H1 (cell line): ENCODE measurements around the gene ATP9B. TPM values are rescaled to one million over a fixed set of nuclear protein-coding genes. Genes with fewer than 3 reads are reported as not detected.

ENCODE experiments used
- CTCF ChIA-PET: fragments of 300-600 bp; sonication (Branson Sonifier 250); formaldehyde crosslinking; loops from one replicate; lab custom pipeline; 2021; ENCODE audit not compliant: partially characterized antibody; lab: Charles Lee
- POLR2A ChIA-PET: fragments of 300-600 bp; sonication (Branson Sonifier 250); formaldehyde crosslinking; loops from one replicate; lab custom pipeline; 2021; ENCODE audit warnings: inconsistent platforms; ENCODE audit not compliant: partially characterized antibody; lab: Charles Lee
- DNase-seq, 2 experiments: peaks; one replicate each; pipeline versions ENCODE4 v3.0.0 to v3.0.0-alpha.2; 2010 to 2022; ENCODE audit warnings: low spot score in 2 of 2, low read depth in 1 of 2, mixed read lengths in 1 of 2
- FAIRE-seq: peaks from 2 replicates; lab custom pipeline; 2011; peaks lifted over from hg19 to GRCh38; lab: Jason Lieb, UNC
- H2AFZ ChIP-seq: 2 replicates; pipeline ENCODE4 v1.8.1; 2012; ENCODE audit warnings: low read length, inconsistent platforms
- H2AK5ac ChIP-seq: 2 replicates; pipeline ENCODE4 v1.6.1; 2013; ENCODE audit warnings: low read depth, low read length
- H2BK120ac ChIP-seq: replicated peaks from 2 replicates; pipeline ENCODE3; 2013; ENCODE audit warnings: low read depth, low read length, inconsistent platforms
- H2BK12ac ChIP-seq: 2 replicates; pipeline ENCODE4 v1.6.1; 2013; ENCODE audit warnings: low read depth, low read length
- H2BK15ac ChIP-seq: 2 replicates; pipeline ENCODE4 v1.6.1; 2013; ENCODE audit warnings: low read length
- H2BK20ac ChIP-seq: 2 replicates; pipeline ENCODE4 v1.6.1; 2013; ENCODE audit warnings: low read length
- H2BK5ac ChIP-seq: 2 replicates; pipeline ENCODE4 v1.6.1; 2013; ENCODE audit warnings: low read depth, low read length
- H3K14ac ChIP-seq: 2 replicates; pipeline ENCODE4 v1.6.1; 2013; ENCODE audit warnings: inconsistent platforms; ENCODE audit not compliant: insufficient read length
- H3K18ac ChIP-seq: 2 replicates; pipeline ENCODE4 v1.6.1; 2013; ENCODE audit warnings: low read length; ENCODE audit errors: extremely low read depth
- H3K23ac ChIP-seq: 2 replicates; pipeline ENCODE4 v1.6.1; 2013; ENCODE audit warnings: inconsistent platforms; ENCODE audit not compliant: insufficient read length
- H3K23me2 ChIP-seq: 2 replicates; pipeline ENCODE4 v1.6.1; 2013; ENCODE audit warnings: low read depth, low read length
- H3K27ac ChIP-seq: 2 replicates; pipeline ENCODE4 v1.6.1; 2011; ENCODE audit warnings: low read depth, low read length, inconsistent platforms
- H3K27me3 ChIP-seq, 4 experiments: replicated peaks in 1 of 4; 1 replicate in 1 of 4; 2 replicates in 3 of 4; pipeline versions ENCODE4 v1.6.1 to v1.8.1; 2011 to 2013; ENCODE audit warnings: low read length in 3 of 4, mild to moderate bottlenecking in 3 of 4, inconsistent platforms in 2 of 4, mixed read lengths in 2 of 4, moderate library complexity in 1 of 4; ENCODE audit not compliant: control insufficient read depth in 3 of 4, insufficient read depth in 3 of 4; ENCODE audit errors: extremely low read depth in 1 of 4
- H3K36me3 ChIP-seq, 4 experiments: 2 replicates each; pipeline versions ENCODE4 v1.6.1 to v1.8.1; 2011 to 2013; ENCODE audit warnings: mild to moderate bottlenecking in 4 of 4, low read length in 3 of 4, moderate library complexity in 2 of 4, control low read depth in 1 of 4, inconsistent platforms in 1 of 4; ENCODE audit not compliant: insufficient read depth in 4 of 4, control insufficient read depth in 2 of 4
- H3K4ac ChIP-seq: replicated peaks from 2 replicates; pipeline ENCODE3; 2013; ENCODE audit warnings: low read length, low read depth, mixed read lengths, inconsistent platforms; ENCODE audit not compliant: insufficient read length
- H3K4me1 ChIP-seq, 4 experiments: replicated peaks in 1 of 4; 1 replicate in 1 of 4; 2 replicates in 3 of 4; pipeline versions ENCODE4 v1.6.1 to v1.8.1; 2011 to 2013; ENCODE audit warnings: low read length in 3 of 4, inconsistent platforms in 2 of 4, mixed read lengths in 1 of 4; ENCODE audit not compliant: insufficient read depth in 4 of 4, control insufficient read depth in 3 of 4
- H3K4me2 ChIP-seq, 2 experiments: 2 replicates each; pipeline versions ENCODE4 v1.6.1 to v1.8.1; 2011 to 2013; ENCODE audit warnings: low read depth in 2 of 2, low read length in 2 of 2, control low read depth in 1 of 2, inconsistent platforms in 1 of 2, mild to moderate bottlenecking in 1 of 2; ENCODE audit not compliant: insufficient read depth in 1 of 2
- H3K4me3 ChIP-seq, 4 experiments: fragments of 200-600, 300-600 bp in 1 of 4; sonication (generic), shearing (Covaris generic), sonication (Bioruptor Twin) in 1 of 4; 2 replicates each; pipeline versions ENCODE4 v1.5.1 to v1.8.1; 2011 to 2016; ENCODE audit warnings: low read length in 4 of 4, low read depth in 3 of 4, control low read depth in 2 of 4, inconsistent platforms in 2 of 4, mild to moderate bottlenecking in 2 of 4, mixed read lengths in 1 of 4, moderate library complexity in 1 of 4; ENCODE audit not compliant: insufficient read depth in 2 of 4; ENCODE audit errors: extremely low read depth in 1 of 4
- H3K56ac ChIP-seq: replicated peaks from 2 replicates; pipeline ENCODE3; 2013; ENCODE audit warnings: low read depth, mild to moderate bottlenecking, mixed read lengths, low read length, inconsistent platforms; ENCODE audit not compliant: insufficient read length
- H3K79me1 ChIP-seq: 2 replicates; pipeline ENCODE4 v1.6.1; 2013; ENCODE audit warnings: low read depth, low read length, control low read depth
- H3K79me2 ChIP-seq, 2 experiments: 2 replicates each; pipeline versions ENCODE4 v1.6.1 to v1.8.1; 2012 to 2013; ENCODE audit warnings: low read length in 2 of 2, mild to moderate bottlenecking in 2 of 2, inconsistent platforms in 1 of 2; ENCODE audit not compliant: insufficient read depth in 2 of 2, control insufficient read depth in 1 of 2
- H3K9ac ChIP-seq, 4 experiments: replicated peaks in 1 of 4; 1 replicate in 1 of 4; 2 replicates in 3 of 4; pipeline versions ENCODE4 v1.6.1 to v1.8.1; 2011 to 2013; ENCODE audit warnings: low read depth in 3 of 4, low read length in 3 of 4, control low read depth in 2 of 4, mild to moderate bottlenecking in 2 of 4, moderate library complexity in 2 of 4, inconsistent platforms in 1 of 4; ENCODE audit errors: extremely low read depth in 1 of 4
- H3K9me3 ChIP-seq, 2 experiments: 2 replicates each; pipeline versions ENCODE4 v1.6.1 to v1.8.1; 2012 to 2013; ENCODE audit warnings: mild to moderate bottlenecking in 2 of 2, moderate library complexity in 2 of 2, control low read depth in 1 of 2, inconsistent platforms in 1 of 2, low read depth in 1 of 2, low read length in 1 of 2, mixed read lengths in 1 of 2; ENCODE audit not compliant: insufficient read depth in 2 of 2
- H4K20me1 ChIP-seq, 2 experiments: replicated peaks in 1 of 2; 2 replicates each; pipeline versions ENCODE3 to v1.8.1; 2011 to 2013; ENCODE audit warnings: inconsistent platforms in 2 of 2, low read length in 2 of 2, mild to moderate bottlenecking in 1 of 2; ENCODE audit not compliant: insufficient read depth in 2 of 2, control insufficient read depth in 1 of 2
- H4K5ac ChIP-seq: 2 replicates; pipeline ENCODE4 v1.6.1; 2013; ENCODE audit warnings: low read length, low read depth, mixed read lengths, inconsistent platforms; ENCODE audit not compliant: insufficient read length
- H4K8ac ChIP-seq: 2 replicates; pipeline ENCODE4 v1.8.0; 2013; ENCODE audit warnings: mild to moderate bottlenecking, moderate library complexity, low read length, inconsistent platforms; ENCODE audit not compliant: insufficient read depth; ENCODE audit errors: extremely low read depth
- H4K91ac ChIP-seq: replicated peaks from 2 replicates; pipeline ENCODE3; 2013; ENCODE audit warnings: low read length, mixed read lengths, inconsistent platforms; ENCODE audit not compliant: insufficient read length
- ASH2L ChIP-seq: fragments of 200-600, 300-600 bp; sonication (generic); IDR thresholded peaks from one replicate; pipeline ENCODE4 v1.7.1; 2017; ENCODE audit warnings: low read length
- ATF2 ChIP-seq: IDR thresholded peaks from 2 replicates; pipeline ENCODE4 v1.6.1; 2012; ENCODE audit warnings: low read length, inconsistent platforms
- ATF3 ChIP-seq: IDR thresholded peaks from 2 replicates; pipeline ENCODE4 v1.6.1; 2011; ENCODE audit warnings: low read depth, mild to moderate bottlenecking, low read length; ENCODE audit not compliant: insufficient read depth
- CBX5 ChIP-seq: fragments of 300-800, 300-1000 bp; sonication (generic); IDR thresholded peaks from 2 replicates; pipeline ENCODE4 v1.7.1; 2016; ENCODE audit warnings: antibody characterized with exemption, low read length, low read depth
- EZH2 ChIP-seq: fragments of 200-600 bp; sonication (generic); IDR thresholded peaks from 2 replicates; pipeline ENCODE4 v1.7.1; 2012; ENCODE audit warnings: low read depth, mild to moderate bottlenecking, moderate library complexity, low read length, inconsistent platforms; ENCODE audit not compliant: severe bottlenecking
- GABPA ChIP-seq: IDR thresholded peaks from 2 replicates; pipeline ENCODE4 v1.6.1; 2011; ENCODE audit warnings: mild to moderate bottlenecking, low read length, moderate library complexity, borderline replicate concordance; ENCODE audit not compliant: insufficient read depth
- POLR2A ChIP-seq, 2 experiments: IDR thresholded peaks; 1 replicate in 1 of 2; 2 replicates in 1 of 2; pipeline ENCODE4 v1.6.1; 2011; ENCODE audit warnings: low read depth in 2 of 2, low read length in 2 of 2, mild to moderate bottlenecking in 2 of 2; ENCODE audit errors: control extremely low read depth in 1 of 2
- POU5F1 ChIP-seq: IDR thresholded peaks from 2 replicates; pipeline ENCODE4 v1.6.1; 2011; ENCODE audit warnings: low read depth, mild to moderate bottlenecking, low read length, moderate library complexity
- SIRT6 ChIP-seq: IDR thresholded peaks from one replicate; pipeline ENCODE4 v1.7.1; 2012; ENCODE audit warnings: low read length, inconsistent platforms
- SP4 ChIP-seq: IDR thresholded peaks from 2 replicates; pipeline ENCODE4 v1.6.1; 2012; ENCODE audit warnings: low read length, inconsistent platforms
- TAF1 ChIP-seq: IDR thresholded peaks from 2 replicates; pipeline ENCODE4 v1.6.1; 2011; ENCODE audit warnings: mild to moderate bottlenecking, low read depth, low read length
- TBP ChIP-seq: IDR thresholded peaks from 2 replicates; pipeline ENCODE4 v1.6.1; 2011; ENCODE audit warnings: low read depth, low read length, improper control_type of control experiment
- YY1 ChIP-seq: IDR thresholded peaks from 2 replicates; pipeline ENCODE4 v1.6.1; 2011; ENCODE audit warnings: low read depth, mild to moderate bottlenecking, low read length
- WGBS, 2 experiments: shearing (Covaris generic) in 1 of 2; methylation state at CpG; one replicate each; pipeline versions ENCODE4 v1.1.6 to v1.1.7; 2013 to 2015; ENCODE audit warnings: low lambda C conversion rate in 2 of 2, mixed read lengths in 2 of 2, inconsistent platforms in 1 of 2, low coverage in 1 of 2, missing lambda C conversion rate in 1 of 2; ENCODE audit not compliant: insufficient replicate concordance in 2 of 2, insufficient coverage in 1 of 2, insufficient read length in 1 of 2; ENCODE audit errors: extremely low coverage in 1 of 2, missing lambda C conversion rate in 1 of 2; 5-methylcytosine and 5-hydroxymethylcytosine counted together
- polyA plus RNA-seq, 7 experiments: library from polyadenylated mRNA; depleted of rRNA in 3 of 7; stranded (reverse) in 5 of 7; unstranded in 2 of 7; fragments of >200 nt in 5 of 7; fragments of 200-250 nt in 2 of 7; gene quantifications; 1 replicate in 5 of 7; 2 replicates in 1 of 7; 4 replicates in 1 of 7; pipeline versions ENCODE4 v1.2.1 to v1.2.3, GENCODE V29; 2011 to 2013; ENCODE audit warnings: missing spikeins in 2 of 7, mixed read lengths in 2 of 7
- total RNA-seq: library from RNA; stranded (reverse); fragmentation: NEBNext Ultra II Directional; extraction: Animal tissue kit (Norgen Biotek cat#: 25700); gene quantifications from 2 replicates; pipeline ENCODE4 v1.2.1, GENCODE V29; 2021

ATP9B gene
- total and polyA plus RNA-seq, 2 of the 8 experiments (the other 6 are each of a cell fraction or from before 2014, with no cell fraction given), result 15.1 to 21.7 TPM

- no peak overlapping the region for H4K91ac ChIP-seq
- H3K9me3 ChIP-seq, result no peaks in the 10 kb centered on the region
- H3K9ac ChIP-seq, result no peak overlapping the region
- no peaks in the 10 kb centered on the region for H3K79me1 ChIP-seq
- DNase-seq (no peak), FAIRE-seq (no peak)
- ChIA-PET CTCF (no interaction called here), POLR2A (no interaction called here)
- H2BK5ac ChIP-seq, result no peak overlapping the region
- H2BK15ac ChIP-seq, result no peak overlapping the region
- no peak overlapping the region for H3K4me3 ChIP-seq
- H3K4me2 ChIP-seq, result no peak overlapping the region
- no peak overlapping the region for H4K8ac ChIP-seq
- H4K5ac ChIP-seq, result no peak overlapping the region
- H3K4ac ChIP-seq, result no peak overlapping the region
- no peaks in the 10 kb centered on the region for H3K23me2 ChIP-seq
- no peak overlapping the region for H2BK120ac ChIP-seq
- no peaks in the 10 kb centered on the region for H3K27me3 ChIP-seq
- no peak overlapping the region for H3K23ac ChIP-seq
- 89% methylated on average over 9 of the region's 9 CpGs; no CpG with 5 or more reads in 1 of the 2 experiments for WGBS, 2 experiments
- H2BK12ac ChIP-seq, result no peak overlapping the region
- H2BK20ac ChIP-seq, result no peak overlapping the region
- H3K4me1 ChIP-seq, result no peaks in the 10 kb centered on the region
- no peak overlapping the region for H2AK5ac ChIP-seq
- H4K20me1 ChIP-seq, result no peaks in the 10 kb centered on the region
- H3K27ac ChIP-seq, result no peak overlapping the region
- no peaks in the 10 kb centered on the region for H3K36me3 ChIP-seq
- H3K18ac ChIP-seq, result no peak overlapping the region
- H3K56ac ChIP-seq, result no peak overlapping the region
- H3K79me2 ChIP-seq, result no peaks in the 10 kb centered on the region
- no peak overlapping the region for H3K14ac ChIP-seq
- H2AFZ ChIP-seq, result no peak overlapping the region
- no peak for TF ChIP-seq ATF2
- no peak for TF ChIP-seq YY1
- no peak for TF ChIP-seq SIRT6
- no peak for TF ChIP-seq CBX5
- no peak for TF ChIP-seq TBP
- no peak for TF ChIP-seq POLR2A (IDR thresholded peaks at IDR 0.05; ENCODE audit: control extremely low read depth in 1 of 2, low read depth in 2 of 2, low read length in 2 of 2)
- TF ChIP-seq EZH2, result no peak
- TF ChIP-seq GABPA, result no peak
- no peak for TF ChIP-seq SP4
- no peak for TF ChIP-seq POU5F1
- TF ChIP-seq ATF3, result no peak
- no peak for TF ChIP-seq ASH2L
- TF ChIP-seq TAF1, result no peak
These were observed 181.8 kb downstream of the ATP9B start for GRCh38 chr18:79251021-79251420.
